ENCODE measurements around the gene KMT2B.
"Not testable (repeated sequence)": the region's sequence is repeated elsewhere in the genome, so short reads cannot be mapped to it uniquely, and the experiment has no call there.

The KMT2B gene, protein sequence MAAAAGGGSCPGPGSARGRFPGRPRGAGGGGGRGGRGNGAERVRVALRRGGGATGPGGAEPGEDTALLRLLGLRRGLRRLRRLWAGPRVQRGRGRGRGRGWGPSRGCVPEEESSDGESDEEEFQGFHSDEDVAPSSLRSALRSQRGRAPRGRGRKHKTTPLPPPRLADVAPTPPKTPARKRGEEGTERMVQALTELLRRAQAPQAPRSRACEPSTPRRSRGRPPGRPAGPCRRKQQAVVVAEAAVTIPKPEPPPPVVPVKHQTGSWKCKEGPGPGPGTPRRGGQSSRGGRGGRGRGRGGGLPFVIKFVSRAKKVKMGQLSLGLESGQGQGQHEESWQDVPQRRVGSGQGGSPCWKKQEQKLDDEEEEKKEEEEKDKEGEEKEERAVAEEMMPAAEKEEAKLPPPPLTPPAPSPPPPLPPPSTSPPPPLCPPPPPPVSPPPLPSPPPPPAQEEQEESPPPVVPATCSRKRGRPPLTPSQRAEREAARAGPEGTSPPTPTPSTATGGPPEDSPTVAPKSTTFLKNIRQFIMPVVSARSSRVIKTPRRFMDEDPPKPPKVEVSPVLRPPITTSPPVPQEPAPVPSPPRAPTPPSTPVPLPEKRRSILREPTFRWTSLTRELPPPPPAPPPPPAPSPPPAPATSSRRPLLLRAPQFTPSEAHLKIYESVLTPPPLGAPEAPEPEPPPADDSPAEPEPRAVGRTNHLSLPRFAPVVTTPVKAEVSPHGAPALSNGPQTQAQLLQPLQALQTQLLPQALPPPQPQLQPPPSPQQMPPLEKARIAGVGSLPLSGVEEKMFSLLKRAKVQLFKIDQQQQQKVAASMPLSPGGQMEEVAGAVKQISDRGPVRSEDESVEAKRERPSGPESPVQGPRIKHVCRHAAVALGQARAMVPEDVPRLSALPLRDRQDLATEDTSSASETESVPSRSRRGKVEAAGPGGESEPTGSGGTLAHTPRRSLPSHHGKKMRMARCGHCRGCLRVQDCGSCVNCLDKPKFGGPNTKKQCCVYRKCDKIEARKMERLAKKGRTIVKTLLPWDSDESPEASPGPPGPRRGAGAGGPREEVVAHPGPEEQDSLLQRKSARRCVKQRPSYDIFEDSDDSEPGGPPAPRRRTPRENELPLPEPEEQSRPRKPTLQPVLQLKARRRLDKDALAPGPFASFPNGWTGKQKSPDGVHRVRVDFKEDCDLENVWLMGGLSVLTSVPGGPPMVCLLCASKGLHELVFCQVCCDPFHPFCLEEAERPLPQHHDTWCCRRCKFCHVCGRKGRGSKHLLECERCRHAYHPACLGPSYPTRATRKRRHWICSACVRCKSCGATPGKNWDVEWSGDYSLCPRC (N-terminal part only)

DNA sequence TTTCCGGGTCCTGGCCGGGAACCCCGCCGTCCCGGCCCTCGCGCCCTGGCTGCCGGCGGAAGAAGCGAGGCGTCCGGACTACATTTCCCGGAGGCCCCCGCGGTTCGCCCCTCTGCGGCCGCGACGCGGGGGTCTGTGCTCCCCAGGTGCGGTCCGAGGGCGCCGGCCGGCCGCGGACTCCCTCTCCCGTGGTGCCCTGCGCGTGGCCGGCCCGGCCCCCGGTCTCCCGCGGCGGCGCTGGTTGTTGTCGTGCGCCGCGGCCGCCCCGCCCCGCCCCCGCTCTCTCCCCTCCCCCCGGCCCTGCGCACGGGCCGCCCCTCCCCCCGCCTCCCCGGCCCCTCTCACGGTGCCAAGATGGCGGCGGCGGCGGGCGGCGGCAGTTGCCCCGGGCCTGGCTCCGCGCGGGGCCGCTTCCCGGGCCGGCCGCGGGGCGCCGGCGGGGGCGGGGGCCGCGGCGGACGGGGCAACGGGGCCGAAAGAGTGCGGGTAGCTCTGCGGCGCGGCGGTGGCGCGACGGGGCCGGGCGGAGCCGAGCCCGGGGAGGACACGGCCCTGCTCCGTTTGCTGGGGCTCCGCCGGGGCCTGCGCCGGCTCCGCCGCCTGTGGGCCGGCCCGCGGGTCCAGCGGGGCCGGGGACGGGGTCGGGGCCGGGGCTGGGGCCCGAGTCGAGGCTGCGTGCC lies at the start of gene KMT2B:
TSS of gene KMT2B (plus strand) at position 339 of the 680 bp plus-strand sequence. CDS start at position 355, 16 bp downstream.
- peak; percentile 96 for DNase-seq

DNA sequence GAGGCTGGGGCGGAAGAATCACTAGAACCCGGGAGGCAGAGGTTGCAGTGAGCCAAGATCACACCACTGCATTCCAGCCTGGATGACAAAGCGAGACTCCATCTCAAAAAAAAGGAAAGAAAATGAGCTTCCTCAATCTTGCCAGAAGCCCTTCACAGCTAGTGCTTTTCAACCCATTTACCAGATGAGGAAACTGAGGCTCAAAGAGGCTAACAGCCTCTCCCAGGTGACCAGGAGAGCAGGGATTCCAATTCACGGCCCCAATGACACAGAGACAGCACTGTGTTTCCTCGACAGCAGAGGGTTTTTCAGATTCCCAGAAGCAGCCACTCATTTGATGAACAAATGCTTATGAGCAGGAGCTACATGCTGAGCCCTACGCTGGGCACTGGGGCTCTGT lies 48.2 kb upstream of the KMT2B start:
- DNase-seq = no peak

DNA sequence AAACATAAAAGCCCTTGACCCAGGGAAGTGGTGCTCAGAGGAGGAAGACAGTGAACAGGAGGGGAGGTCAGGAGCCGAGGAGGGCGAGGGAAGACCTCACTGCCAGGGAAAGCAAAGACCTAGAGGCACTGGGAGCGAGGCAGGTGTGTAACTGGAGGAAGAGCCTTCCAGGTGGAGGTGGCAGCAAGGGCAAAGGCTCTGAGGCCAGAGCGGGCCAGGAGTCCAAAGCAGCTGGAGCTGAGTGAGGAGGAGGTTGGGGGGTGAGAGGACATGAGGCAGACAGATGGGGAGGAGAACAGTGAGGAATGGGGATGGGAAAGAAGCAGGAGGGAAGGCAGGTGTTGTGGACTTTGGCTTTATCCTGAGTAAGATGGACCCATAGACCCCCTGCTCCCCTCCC lies 47.8 kb upstream of the KMT2B start:
- no peak for DNase-seq

DNA sequence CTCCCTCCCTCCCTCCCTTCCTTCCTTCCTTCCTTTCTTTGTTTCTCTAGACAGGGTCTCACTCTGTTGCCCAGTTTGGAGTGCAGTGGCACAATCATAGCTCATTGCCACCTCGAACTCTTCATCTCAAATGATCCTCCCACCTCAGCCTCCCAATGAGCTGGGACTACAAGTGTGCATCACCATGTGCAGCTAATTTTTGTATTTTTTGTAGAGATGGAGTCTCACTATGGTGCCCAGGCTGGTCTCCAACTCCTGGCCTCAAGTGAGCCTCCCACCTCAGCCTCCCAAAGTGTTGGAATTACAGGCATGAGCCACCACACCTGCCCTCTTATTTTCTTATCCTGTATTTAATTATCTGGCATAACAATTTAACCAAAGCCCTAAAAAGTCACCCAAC lies 47.1 kb upstream of the KMT2B start:
- no peak for DNase-seq

DNA sequence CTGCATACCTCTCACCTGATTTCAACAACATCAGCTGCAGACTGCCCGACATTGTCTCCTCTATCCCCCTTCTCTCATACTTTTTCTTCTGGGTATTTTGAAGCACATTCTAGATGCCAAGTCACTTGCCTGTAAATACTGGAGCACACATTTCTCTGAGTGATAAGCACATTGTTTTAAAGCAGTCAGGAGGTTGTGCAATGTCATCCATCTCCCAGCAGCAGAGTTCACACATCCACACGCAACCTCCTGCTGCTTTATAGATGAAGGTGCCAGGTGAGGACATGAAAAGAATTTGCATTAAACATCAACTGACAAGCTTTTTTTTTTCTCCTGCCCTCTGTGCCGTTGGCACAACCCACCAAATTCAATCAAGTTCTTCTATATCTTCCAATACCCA lies 46.0 kb upstream of the KMT2B start:
- no peak for DNase-seq

DNA sequence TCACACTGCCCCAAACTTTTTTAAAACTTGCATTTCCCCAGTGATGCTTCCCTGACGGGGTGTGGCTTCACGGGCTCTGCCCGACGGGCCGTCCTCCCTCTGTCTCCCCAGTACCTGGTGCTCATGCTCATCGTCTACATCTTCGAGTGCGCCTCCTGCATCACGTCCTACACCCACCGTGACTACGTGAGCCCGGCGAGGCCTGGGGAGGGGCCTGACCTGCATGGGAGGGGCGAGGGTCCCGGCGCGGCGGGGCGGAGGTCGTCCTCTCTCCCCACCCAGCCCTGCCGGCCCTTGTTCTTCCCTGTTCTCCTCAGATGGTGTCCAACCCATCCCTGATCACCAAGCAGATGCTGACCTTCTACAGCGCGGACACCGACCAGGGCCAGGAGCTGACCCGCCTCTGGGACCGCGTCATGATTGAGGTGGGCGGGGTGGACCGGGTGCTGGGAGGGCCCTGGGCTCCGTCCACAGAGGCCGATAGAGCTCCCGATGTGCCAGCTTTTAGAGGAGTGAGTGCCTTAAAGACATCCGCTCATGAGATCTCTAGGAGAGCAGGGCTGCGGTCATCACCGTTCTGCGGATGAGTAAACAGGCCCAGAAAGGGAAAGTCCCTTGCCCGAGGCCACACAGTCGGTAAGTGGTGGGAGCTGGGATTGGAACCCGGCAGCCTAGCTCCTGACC lies 44.5 kb upstream of the KMT2B start:
- DNase-seq = peak; percentile 87

DNA sequence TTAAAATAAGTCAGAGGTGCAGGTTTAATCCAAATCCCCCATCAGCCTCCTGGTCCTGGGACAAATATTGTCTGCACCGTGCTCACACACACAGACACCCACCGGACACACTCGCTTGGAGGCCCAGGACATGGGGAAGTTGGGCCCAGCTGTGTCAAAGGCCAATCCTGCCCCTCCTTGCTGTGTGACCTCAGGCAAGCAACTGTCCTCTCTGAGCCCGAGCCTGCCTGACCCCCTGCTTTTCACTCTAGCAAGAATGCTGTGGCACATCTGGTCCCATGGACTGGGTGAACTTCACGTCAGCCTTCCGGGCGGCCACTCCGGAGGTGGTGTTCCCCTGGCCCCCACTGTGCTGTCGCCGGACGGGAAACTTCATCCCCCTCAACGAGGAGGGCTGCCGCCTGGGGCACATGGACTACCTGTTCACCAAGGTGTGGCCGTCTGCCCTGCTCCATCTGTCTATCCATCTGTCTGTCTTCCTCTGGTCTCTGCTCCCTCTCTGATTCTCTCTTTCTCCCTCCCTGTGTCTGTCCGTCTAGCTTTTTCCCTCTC lies 42.1 kb upstream of the KMT2B start:
- no peak for DNase-seq

DNA sequence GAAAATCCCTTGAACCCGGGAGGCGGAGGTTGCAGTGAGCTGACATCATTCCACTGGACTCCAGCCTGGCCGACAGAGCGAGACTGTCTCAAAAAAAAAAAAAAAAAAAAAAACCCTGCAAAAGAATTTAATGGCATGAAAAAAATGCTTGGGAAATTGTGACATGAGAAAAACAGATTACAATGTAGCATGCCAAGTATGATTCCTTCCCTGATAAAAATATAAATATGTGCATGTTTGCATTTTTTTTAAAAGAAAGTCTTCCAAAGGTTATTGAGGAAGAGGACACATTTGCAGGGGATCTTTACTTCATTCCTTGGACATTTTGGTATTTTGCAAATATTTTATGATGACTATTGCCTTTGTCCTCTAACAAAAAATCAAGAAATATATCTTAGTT lies 28.0 kb upstream of the KMT2B start:
- DNase-seq = peak; percentile 25

DNA sequence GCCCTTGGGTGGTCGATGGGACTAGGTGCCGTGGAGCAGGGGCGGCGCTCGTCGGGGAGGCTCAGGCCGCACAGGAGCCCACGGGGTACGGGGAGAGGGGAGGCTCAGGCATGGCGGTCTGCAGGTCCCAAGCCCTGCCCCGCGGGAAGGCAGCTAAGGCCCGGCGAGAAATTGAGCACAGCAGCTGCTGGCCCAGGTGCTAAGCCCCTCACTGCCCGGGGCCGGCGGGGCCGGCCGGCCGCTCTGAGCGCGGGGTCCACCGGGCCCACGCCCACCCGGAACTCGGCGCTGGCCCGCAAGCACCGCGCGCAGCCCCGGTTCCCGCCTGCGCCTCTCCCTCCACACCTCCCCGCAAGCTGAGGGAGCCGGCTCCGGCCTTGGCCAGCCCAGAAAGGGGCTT lies 26.7 kb upstream of the KMT2B start:
- not testable (repeated sequence) for DNase-seq

DNA sequence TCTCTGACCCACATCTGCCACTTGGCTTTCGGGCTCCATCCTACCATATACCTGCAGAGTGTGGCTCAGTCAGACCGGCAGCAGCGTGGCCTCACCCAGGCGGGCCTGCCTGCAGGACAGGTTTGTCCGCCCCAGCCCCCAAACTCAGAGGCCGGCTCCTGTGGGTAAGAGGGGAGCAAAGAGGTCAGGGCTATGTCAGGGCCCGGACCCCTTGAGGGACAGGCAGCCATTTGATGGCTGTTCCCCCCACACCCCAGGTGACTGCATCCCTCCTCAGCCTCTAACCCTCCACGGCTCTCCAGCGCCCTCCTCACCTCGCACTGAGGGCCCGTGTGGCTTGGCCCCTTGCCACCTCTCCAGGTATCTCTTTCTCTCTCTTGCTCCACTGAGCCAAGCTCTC lies 25.8 kb upstream of the KMT2B start:
- no peak for DNase-seq

DNA sequence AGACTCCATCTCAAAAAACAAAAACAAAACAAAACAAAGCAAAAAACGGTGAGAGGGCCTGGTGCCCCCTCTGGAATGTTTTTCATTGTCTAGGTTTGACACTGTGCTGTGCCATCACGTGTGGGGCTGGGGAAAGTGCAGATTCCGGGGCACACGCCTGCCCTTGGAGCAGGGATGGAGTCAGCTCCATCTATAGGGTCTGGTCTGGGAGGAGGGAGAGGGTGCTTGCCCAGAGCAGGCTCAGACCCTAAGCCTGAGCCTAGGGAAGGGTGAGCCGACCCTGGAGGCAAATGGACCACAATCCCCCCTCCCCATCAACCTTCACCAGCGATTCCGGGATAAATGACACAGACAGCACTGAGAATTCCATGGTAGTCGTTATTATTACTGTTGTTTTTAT lies 24.4 kb upstream of the KMT2B start:
- no peak for DNase-seq

DNA sequence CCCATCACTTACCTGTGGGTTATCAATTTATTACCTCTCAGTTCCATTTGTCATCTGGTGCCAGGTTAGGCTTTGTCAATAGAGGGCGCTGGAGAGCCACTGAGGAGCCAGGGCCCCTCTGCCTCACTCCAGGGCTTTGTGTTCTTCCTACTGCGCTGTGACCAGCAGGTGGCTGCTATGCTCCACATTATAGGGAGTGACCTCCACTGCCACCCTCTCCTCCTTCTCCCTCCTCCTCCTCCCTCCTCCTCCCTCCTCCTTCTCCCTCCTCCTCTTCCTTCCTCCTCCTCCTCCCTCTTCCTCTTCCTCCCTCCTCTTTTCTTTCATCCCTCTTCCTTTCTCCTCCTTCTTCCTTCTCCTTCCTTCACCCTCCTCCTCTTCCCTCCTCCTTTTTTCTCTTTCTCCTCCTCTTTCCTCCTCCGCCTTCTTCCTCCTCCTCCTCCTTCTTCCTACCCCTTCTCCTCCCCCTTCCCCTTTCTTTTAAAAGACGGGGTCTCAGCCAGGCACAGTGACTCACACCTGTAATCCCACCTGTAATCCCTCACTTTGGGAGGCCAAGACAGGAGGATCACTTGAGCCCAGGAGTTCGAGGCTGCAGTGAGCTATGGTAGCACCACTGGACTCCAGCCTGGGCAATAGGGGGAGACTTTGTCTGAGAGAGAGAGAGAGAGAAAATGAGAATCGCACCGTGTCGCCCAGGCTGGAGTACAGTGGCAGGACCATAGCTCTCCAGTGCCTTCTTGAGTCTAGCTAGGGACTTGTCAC lies 23.8 kb upstream of the KMT2B start:
- DNase-seq = peak; percentile 83

DNA sequence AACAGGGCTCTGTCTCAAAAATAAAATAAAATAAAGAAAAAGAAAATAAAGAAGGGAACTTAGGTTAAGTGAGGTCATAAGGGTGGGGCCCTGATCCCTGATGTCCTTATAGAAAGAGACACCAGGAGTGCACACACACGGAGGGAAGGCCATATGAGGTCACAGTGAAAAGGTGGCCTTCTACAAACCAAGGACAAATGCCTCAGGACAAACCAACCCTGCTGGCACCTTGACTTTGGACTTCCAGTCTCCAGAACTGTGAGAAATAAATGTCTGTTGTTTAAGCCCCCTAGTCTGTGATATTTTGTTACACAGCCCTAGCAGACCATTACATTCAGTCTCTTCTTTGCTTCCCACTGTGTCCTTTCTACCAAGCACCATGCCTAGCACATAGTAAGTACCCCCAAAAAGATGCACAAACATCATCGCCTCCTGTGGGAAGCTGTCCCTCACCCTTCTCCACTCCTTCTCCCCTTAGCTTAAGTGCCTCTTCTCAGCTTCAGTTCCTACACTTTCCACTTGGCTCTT lies 21.8 kb upstream of the KMT2B start:
- no peak for DNase-seq

DNA sequence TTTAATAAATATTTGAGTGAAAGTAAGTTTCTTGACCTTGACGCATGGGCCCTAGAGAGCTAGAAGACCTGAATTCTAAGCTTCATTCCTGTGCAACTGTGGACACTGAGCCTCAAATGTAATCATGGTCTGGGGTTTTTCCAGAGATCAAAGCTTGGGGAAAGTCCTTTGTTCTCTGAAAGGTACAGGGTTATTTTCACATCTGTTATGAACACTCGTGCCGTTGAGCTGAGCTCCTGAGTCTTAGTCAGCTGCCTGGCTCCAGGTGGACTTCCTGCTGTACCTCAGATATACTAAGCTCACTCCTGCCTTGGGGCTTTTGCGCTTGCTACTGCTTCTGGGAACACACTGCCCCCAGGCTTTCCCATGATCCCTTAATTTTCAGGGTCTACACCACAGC lies 21.0 kb upstream of the KMT2B start:
- no peak for DNase-seq

DNA sequence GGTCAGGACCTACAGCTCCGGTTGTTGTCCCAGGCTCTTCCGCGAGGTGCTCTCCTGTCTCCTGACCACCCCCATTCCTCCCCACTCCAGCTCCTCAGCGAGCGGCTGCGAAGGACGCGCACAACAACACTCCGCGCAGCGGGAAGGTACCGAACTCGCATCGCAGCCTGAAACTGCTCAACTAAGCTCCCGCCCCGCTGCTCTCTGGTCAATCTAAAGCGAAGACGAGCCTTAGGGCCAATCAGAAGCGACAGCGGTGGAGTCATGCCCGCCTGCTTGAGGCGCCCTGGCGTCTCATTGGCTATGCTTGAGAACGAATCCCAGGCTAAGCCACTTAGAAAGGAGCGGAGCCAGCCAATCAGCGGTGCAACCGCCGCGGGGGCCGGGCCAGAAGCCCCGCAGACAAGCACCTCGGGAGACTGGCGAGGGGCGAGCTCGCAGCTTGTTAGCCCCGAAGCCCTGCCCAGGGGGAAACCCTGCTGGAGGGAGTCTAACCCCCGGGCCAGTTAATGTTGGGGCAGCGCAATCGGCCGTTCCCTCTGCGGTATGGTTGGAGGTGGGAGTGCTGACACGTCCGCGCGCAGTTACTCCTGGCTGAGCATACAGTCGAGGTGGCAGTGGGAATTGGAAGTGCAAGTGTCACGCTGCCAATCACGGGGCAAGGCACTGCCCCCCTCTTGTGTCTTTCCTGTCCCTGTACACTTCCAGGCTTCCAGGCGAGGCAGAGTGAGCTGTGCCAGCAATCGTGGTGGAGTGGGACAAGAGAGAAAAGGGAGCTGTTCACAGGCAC lies 15.4 kb upstream of the KMT2B start:
- DNase-seq = peak; percentile 98

DNA sequence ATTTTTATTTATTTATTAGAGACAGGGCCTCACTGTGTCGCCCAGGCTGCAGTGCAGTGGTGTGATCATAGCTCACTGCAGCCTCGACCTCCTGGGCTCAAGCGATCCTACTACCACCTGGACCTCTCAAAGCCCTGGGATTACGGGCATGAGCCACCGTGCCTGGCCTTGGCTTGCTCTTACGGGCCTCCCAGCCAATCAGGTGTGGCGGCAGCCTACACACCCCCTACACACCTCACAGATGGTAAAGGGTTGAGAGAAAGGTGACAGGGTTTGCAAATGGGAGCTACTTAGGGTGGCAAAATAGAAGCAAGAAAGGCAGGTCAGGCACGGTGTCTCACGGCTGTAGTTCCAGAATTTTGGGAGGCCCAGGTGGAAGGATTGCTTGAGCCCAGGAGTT lies 14.5 kb upstream of the KMT2B start:
- no peak for DNase-seq

DNA sequence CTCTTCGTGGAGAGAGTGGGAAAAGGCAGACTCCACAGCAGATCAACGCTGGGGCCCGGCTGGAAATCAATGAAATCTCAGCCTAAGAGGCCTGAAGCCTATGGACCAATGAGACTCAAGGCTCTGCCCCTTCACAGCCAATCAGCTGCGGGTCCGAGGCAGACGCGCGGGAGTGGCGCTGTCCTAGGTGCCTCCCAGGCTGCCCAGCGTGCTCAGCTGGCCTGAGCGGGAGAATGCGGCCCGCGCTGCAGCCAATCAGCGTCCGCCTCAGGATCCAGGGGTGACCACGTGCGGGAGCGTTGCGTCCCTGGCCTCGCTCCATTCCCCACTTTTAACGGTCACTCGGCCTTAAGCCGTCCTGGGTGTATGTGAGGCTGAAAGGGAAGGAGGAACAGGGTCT lies 13.6 kb upstream of the KMT2B start, which contains the start of gene ZBTB32:
TSS of gene ZBTB32 (plus strand) at position 341 of the 400 bp plus-strand sequence. CDS start 10,069 bp downstream, outside the sequence.
- DNase-seq = peak; percentile 26

DNA sequence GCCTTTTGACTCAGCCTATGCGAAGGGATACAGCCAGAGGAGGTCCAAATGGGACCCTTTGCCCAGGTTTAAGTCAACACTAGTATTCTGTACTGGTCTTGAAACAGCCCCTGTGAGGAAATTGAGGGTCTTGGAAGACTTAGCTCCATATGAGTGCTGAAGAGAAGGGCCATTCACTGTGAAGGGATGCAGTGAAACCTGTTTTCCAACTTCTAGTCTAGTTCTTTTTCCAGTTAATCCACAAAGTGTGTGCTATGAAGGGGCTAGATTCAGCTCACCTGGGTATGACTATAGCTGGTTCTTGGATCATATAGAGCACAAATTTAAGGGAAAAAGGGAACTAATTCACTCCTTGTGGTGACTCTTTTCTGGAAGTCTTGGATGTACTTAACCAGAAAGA lies 9.4 kb upstream of the KMT2B start:
- DNase-seq = no peak
